Mesendoderm (in vitro differentiated cells): ENCODE results near the gene B3GALT5.
A peak's percentile ranks its signal among the peaks of the same experiment; 100 is the strongest.
"Not testable (repeated sequence)": the region's sequence is repeated elsewhere in the genome, so short reads cannot be mapped to it uniquely, and the experiment has no call there.

Experiments used
- DNase-seq: peaks from one replicate; pipeline ENCODE4 v3.0.0; 2013
- H2AK5ac ChIP-seq: 2 replicates; pipeline ENCODE4 v1.6.1; 2013; ENCODE audit warnings: low read length, inconsistent platforms
- H2BK120ac ChIP-seq: 2 replicates; pipeline ENCODE4 v1.6.1; 2013; ENCODE audit warnings: low read depth, mild to moderate bottlenecking, low read length, moderate library complexity, mixed read lengths
- H2BK15ac ChIP-seq: replicated peaks from 2 replicates; pipeline ENCODE4 v1.6.1; 2013; ENCODE audit warnings: low read depth, mild to moderate bottlenecking, moderate library complexity
- H2BK5ac ChIP-seq: 2 replicates; pipeline ENCODE4 v1.6.1; 2013; ENCODE audit warnings: low read length, inconsistent platforms
- H3K18ac ChIP-seq: 2 replicates; pipeline ENCODE4 v1.6.1; 2013; ENCODE audit warnings: mild to moderate bottlenecking, low read length, mixed read lengths
- H3K23ac ChIP-seq: one replicate; pipeline ENCODE4 v1.6.1; 2013; ENCODE audit warnings: low read length
- H3K27ac ChIP-seq: 2 replicates; pipeline ENCODE4 v1.5.1; 2013; ENCODE audit warnings: low read depth, mild to moderate bottlenecking, inconsistent platforms, low read length, moderate library complexity
- H3K27me3 ChIP-seq: 2 replicates; pipeline ENCODE4 v1.6.1; 2013; ENCODE audit warnings: low read length, control low read depth, mild to moderate bottlenecking, inconsistent platforms; ENCODE audit not compliant: insufficient read depth, poor library complexity
- H3K36me3 ChIP-seq: 2 replicates; pipeline ENCODE4 v1.6.1; 2013; ENCODE audit warnings: low read length, inconsistent platforms; ENCODE audit not compliant: control insufficient read depth, insufficient read depth
- H3K4ac ChIP-seq: one replicate; pipeline ENCODE4 v1.6.1; 2013; ENCODE audit warnings: low read depth, mild to moderate bottlenecking, low read length, moderate library complexity
- H3K4me1 ChIP-seq: 2 replicates; pipeline ENCODE4 v1.6.1; 2013; ENCODE audit warnings: low read depth, low read length, inconsistent platforms; ENCODE audit not compliant: control insufficient read depth
- H3K4me2 ChIP-seq: 2 replicates; pipeline ENCODE4 v1.6.1; 2013; ENCODE audit warnings: low read length
- H3K4me3 ChIP-seq: 2 replicates; pipeline ENCODE4 v1.5.1; 2013; ENCODE audit warnings: mild to moderate bottlenecking, low read length
- H3K56ac ChIP-seq: one replicate; pipeline ENCODE4 v1.6.1; 2013; ENCODE audit warnings: low read length
- H3K79me1 ChIP-seq: 2 replicates; pipeline ENCODE4 v1.6.1; 2013; ENCODE audit warnings: low read length, inconsistent platforms
- H3K79me2 ChIP-seq: 2 replicates; pipeline ENCODE4 v1.6.1; 2013; ENCODE audit warnings: mild to moderate bottlenecking, low read length; ENCODE audit not compliant: control insufficient read depth, insufficient read depth
- H3K9ac ChIP-seq: 2 replicates; pipeline ENCODE4 v1.6.1; 2013; ENCODE audit warnings: low read length, inconsistent platforms
- H4K5ac ChIP-seq: one replicate; pipeline ENCODE4 v1.6.1; 2013; ENCODE audit warnings: low read length
- H4K8ac ChIP-seq: one replicate; pipeline ENCODE4 v1.6.1; 2013; ENCODE audit warnings: low read depth, mild to moderate bottlenecking, control low read depth, low read length, moderate library complexity
- WGBS: extraction: QIAGEN DNeasy Blood & Tissue Kit; methylation state at CpG from one replicate; pipeline ENCODE4 v1.1.7; 2013; ENCODE audit warnings: low lambda C conversion rate, missing lambda C conversion rate; ENCODE audit not compliant: insufficient coverage; ENCODE audit errors: extremely low coverage; 5-methylcytosine and 5-hydroxymethylcytosine counted together

Gene B3GALT5

DNA sequence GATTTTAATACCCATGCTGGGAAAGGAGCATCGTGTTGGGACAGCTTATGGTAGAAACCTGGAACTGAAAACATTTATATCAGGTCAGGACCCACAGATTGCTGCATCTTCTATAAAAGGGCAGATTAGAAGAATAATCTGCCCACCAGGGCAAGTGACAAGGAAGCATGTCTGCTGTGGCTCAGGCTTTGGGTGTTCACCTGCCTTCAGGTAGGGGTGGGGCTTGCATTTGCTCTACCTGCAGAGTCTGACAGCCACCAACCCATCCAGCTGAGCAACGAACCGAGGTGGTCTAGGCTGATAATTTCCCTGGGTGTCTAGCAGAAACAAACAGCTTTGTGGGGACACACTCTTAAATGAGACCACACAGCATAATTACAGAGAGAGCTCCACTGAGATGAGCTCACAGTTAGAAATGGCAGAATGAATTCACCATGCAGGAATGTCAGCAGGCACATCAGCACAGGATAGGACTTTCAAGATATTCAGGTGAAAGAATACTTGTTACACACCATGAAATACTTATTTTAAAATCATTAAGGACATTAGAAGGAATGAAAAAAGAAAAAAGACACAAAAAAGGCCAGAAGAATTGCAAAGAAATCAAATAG lies 36.1 kb upstream of the B3GALT5 start:
- Histone ChIP-seq H3K56ac (no peak overlapping the region), H2BK120ac (no peak overlapping the region), H3K4me3 (no peak overlapping the region), H3K23ac (no peak overlapping the region), H3K27ac (no peak overlapping the region), H3K4me2 (no peak overlapping the region), H2BK5ac (no peak overlapping the region), H2BK15ac (no peak overlapping the region), H3K4me1 (no peaks in the 10 kb centered on the region), H3K36me3 (no peaks in the 10 kb centered on the region), H2AK5ac (no peak overlapping the region), H4K5ac (no peak overlapping the region), H3K9ac (no peak overlapping the region), H4K8ac (no peak overlapping the region), H3K27me3 (no peaks in the 10 kb centered on the region), H3K79me1 (no peaks in the 10 kb centered on the region), H3K79me2 (no peaks in the 10 kb centered on the region), H3K4ac (no peak overlapping the region), H3K18ac (no peak overlapping the region)
- no CpG with 5 or more reads among the region's 3 CpGs for WGBS
- peak; percentile 84 for DNase-seq

DNA sequence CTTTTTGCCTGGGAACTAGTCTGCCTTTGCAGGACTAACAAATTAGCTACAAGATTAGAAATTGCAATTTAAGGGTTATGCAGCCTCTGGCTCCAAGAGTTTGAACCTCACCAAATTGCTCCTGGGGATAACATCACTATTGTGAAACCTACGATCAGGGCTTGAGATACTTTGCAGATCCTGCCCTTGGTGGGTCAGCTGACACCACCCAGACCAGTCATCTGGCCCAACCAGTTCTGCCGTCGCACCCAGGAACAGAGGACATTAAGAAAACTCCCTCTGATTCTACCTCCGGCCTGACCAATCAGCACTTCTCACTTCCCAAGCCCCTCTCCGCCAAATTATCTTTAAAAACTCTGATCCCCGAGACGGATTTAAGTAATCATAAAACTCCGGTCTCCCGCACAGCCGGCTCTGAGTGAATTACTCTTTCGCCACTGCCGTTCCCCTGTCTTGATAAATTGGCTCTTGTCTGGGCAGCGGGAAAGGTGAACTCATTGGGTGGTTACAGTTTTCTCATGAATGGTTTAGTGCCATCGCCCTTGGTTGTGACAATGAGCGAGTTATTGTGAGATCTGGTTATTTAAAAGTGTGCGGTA lies 32.9 kb upstream of the B3GALT5 start:
- no peak overlapping the region for H3K23ac ChIP-seq
- H4K8ac ChIP-seq, result no peak overlapping the region
- no peak overlapping the region for H2BK120ac ChIP-seq
- no peaks in the 10 kb centered on the region for H3K36me3 ChIP-seq
- no peak overlapping the region for H3K27ac ChIP-seq
- no CpG with 5 or more reads among the region's 16 CpGs for WGBS
- no peak for DNase-seq
- H2BK15ac ChIP-seq, result no peak overlapping the region
- H3K56ac ChIP-seq, result no peak overlapping the region
- H3K18ac ChIP-seq, result no peak overlapping the region
- H3K9ac ChIP-seq, result no peak overlapping the region
- no peaks in the 10 kb centered on the region for H3K4me1 ChIP-seq
- H2BK5ac ChIP-seq, result no peak overlapping the region
- H3K4ac ChIP-seq, result no peak overlapping the region
- no peaks in the 10 kb centered on the region for H3K27me3 ChIP-seq
- no peaks in the 10 kb centered on the region for H3K79me2 ChIP-seq
- H2AK5ac ChIP-seq, result no peak overlapping the region
- H3K79me1 ChIP-seq, result no peaks in the 10 kb centered on the region
- no peak overlapping the region for H4K5ac ChIP-seq
- no peak overlapping the region for H3K4me3 ChIP-seq
- H3K4me2 ChIP-seq, result no peak overlapping the region

DNA sequence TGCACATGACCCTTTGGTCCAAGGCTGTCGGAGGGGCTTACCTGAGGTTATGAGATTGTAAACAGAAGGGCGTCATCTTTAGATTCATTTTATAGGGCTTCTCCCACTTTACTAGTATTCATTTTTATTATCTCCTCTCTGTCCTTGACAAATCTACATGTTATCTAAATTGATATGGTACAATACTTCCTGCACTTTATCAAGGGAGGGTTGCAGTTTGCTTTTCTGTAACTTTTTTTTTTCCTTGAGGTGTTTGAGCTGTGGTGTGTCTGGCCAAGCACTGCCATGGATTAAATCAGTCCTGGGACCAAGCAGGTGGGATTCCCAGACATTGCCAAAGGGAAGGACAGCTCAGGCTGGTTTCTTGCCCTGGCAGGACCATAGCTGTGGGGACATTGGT lies 32.0 kb upstream of the B3GALT5 start:
- Histone ChIP-seq H2BK120ac (no peak overlapping the region), H3K18ac (no peak overlapping the region), H3K9ac (no peak overlapping the region), H3K4me3 (no peak overlapping the region), H3K4ac (no peak overlapping the region), H2BK15ac (no peak overlapping the region), H3K79me2 (no peaks in the 10 kb centered on the region), H3K4me1 (no peaks in the 10 kb centered on the region), H4K8ac (no peak overlapping the region), H3K27ac (no peak overlapping the region), H3K56ac (no peak overlapping the region), H2BK5ac (no peak overlapping the region), H3K23ac (no peak overlapping the region), H3K27me3 (no peaks in the 10 kb centered on the region), H4K5ac (no peak overlapping the region), H3K36me3 (no peaks in the 10 kb centered on the region), H3K79me1 (no peaks in the 10 kb centered on the region), H2AK5ac (no peak overlapping the region), H3K4me2 (no peak overlapping the region)
- no CpG with 5 or more reads among the region's 2 CpGs for WGBS
- DNase-seq, result no peak

DNA sequence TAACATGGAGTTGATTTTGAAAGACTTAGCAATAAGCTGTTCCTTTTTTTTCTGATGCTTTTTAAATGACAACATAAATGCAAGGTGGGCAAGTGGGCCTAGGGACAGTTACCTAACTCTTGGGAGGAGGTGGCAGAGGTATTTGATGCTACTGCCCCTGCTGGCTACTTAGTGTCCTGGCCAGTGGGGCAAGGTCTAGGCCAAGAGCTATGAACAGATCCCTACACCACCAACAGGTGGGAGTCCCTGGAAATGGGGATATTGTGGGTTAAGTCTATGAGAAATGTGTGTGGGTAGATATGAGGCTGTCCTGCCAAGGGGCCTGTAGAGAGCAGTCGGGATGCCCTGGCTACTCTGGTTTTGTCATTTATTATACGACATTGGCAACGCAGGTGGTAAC lies 31.3 kb upstream of the B3GALT5 start:
- Histone ChIP-seq H3K56ac (no peak overlapping the region), H4K8ac (no peak overlapping the region), H3K4ac (no peak overlapping the region), H3K4me3 (no peak overlapping the region), H4K5ac (no peak overlapping the region), H2BK15ac (no peak overlapping the region), H3K79me2 (no peaks in the 10 kb centered on the region), H2AK5ac (no peak overlapping the region), H2BK120ac (no peak overlapping the region), H2BK5ac (no peak overlapping the region), H3K4me2 (no peak overlapping the region), H3K23ac (no peak overlapping the region), H3K9ac (no peak overlapping the region), H3K4me1 (no peaks in the 10 kb centered on the region), H3K27me3 (no peaks in the 10 kb centered on the region), H3K27ac (no peak overlapping the region), H3K36me3 (no peaks in the 10 kb centered on the region), H3K79me1 (no peaks in the 10 kb centered on the region), H3K18ac (no peak overlapping the region)
- DNase-seq, result peak; percentile 51
- WGBS, result no CpG with 5 or more reads among the region's 3 CpGs

DNA sequence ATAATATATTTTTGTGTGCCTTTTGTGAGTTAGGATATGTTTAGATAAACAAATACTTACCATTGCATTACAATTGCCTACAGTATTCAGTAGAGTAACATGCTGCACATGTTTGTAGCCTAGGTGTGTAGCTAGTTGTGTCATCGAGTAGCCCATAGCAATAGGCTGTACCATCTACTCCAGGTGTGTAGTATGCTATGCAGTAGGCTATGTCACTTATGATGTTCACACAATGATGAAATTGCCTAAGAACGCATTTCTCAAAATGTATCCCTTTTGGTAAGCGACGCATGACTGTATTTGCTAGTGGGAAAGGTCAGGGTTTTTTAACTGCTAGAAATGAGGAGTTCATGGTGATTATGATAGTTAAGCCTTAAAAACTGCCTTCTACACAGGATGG lies 30.0 kb upstream of the B3GALT5 start:
- no peak overlapping the region for H3K9ac ChIP-seq
- no peak overlapping the region for H4K8ac ChIP-seq
- H2BK5ac ChIP-seq, result no peak overlapping the region
- H3K23ac ChIP-seq, result no peak overlapping the region
- H3K36me3 ChIP-seq, result no peaks in the 10 kb centered on the region
- H3K4me1 ChIP-seq, result no peaks in the 10 kb centered on the region
- H3K4me2 ChIP-seq, result no peak overlapping the region
- no peaks in the 10 kb centered on the region for H3K79me1 ChIP-seq
- no peak for DNase-seq
- no peak overlapping the region for H3K27ac ChIP-seq
- no CpG with 5 or more reads among the region's 4 CpGs for WGBS
- H2BK120ac ChIP-seq, result no peak overlapping the region
- H3K79me2 ChIP-seq, result no peaks in the 10 kb centered on the region
- no peaks in the 10 kb centered on the region for H3K27me3 ChIP-seq
- H2AK5ac ChIP-seq, result no peak overlapping the region
- H3K56ac ChIP-seq, result no peak overlapping the region
- no peak overlapping the region for H3K4ac ChIP-seq
- H3K18ac ChIP-seq, result no peak overlapping the region
- no peak overlapping the region for H3K4me3 ChIP-seq
- H2BK15ac ChIP-seq, result no peak overlapping the region
- no peak overlapping the region for H4K5ac ChIP-seq

DNA sequence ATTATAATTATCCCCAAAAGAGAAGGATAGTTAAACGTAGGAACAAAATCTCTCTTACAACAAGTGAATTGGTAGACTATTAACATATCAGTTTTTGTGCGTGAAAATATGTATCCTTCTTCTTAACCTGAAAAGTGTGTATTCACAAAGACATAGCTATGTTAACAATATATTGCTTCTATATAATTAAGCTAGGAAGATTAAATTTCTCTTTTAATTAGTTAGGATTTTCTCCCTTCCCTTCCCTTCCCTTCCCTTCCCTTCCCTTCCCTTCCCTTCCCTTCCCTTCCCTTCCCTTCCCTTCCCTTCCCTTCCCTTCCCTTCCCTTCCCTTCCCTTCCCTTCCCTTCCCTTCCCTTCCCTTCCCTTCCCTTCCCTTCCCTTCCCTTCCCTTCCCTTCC lies 29.2 kb upstream of the B3GALT5 start:
- H3K9ac ChIP-seq, H3K4me2 ChIP-seq, H4K8ac ChIP-seq, DNase-seq, H3K27ac ChIP-seq, H3K4me1 ChIP-seq, H2BK15ac ChIP-seq, H3K4me3 ChIP-seq, H3K18ac ChIP-seq, H3K36me3 ChIP-seq, H3K79me1 ChIP-seq, H2BK120ac ChIP-seq, H3K27me3 ChIP-seq, H3K56ac ChIP-seq, H3K23ac ChIP-seq, H3K4ac ChIP-seq, H2AK5ac ChIP-seq, H4K5ac ChIP-seq, H3K79me2 ChIP-seq, H2BK5ac ChIP-seq: not testable (repeated sequence)
- no CpG with 5 or more reads among the region's 2 CpGs for WGBS
